ENCODE data around the gene C9orf72. TPM values are rescaled to one million over a fixed set of nuclear protein-coding genes. Genes with fewer than 3 reads are reported as not detected.

C9orf72 gene
- total and polyA plus RNA-seq, 2 of the 13 experiments (the other 11 are each of a cell fraction or from before 2014, with no cell fraction given) = 3.1 to 5.9 TPM

GRCh38 chr9:27514551-27514950 is 58.7 kb downstream of the C9orf72 start (continued):
- TF ChIP-seq THAP7 (CRISPR knock-in tag; IDR thresholded peaks at IDR 0.05) (no peak), ZNF431 (CRISPR knock-in tag; IDR thresholded peaks at IDR 0.05; ENCODE audit: borderline replicate concordance, low read depth) (no peak), MIER3 (CRISPR knock-in tag; IDR thresholded peaks at IDR 0.05; ENCODE audit: borderline replicate concordance) (no peak), ZNF18 (CRISPR knock-in tag; IDR thresholded peaks at IDR 0.05; ENCODE audit: insufficient replicate concordance) (no peak), GTF3A (CRISPR knock-in tag; conservative IDR thresholded peaks at IDR 0.05) (no peak), ZNF432 (CRISPR knock-in tag; IDR thresholded peaks at IDR 0.05; ENCODE audit: borderline replicate concordance) (no peak), TBL1XR1 (IDR thresholded peaks at IDR 0.05; ENCODE audit: borderline replicate concordance, low read length, partially characterized antibody) (no peak), PAX8 (CRISPR knock-in tag; IDR thresholded peaks at IDR 0.05; ENCODE audit: borderline replicate concordance) (no peak)

- Histone ChIP-seq H3K9ac (ENCODE audit: insufficient read depth, low read depth, low read length) (no peak overlapping the region), H3K27ac (ENCODE audit: extremely low read length, insufficient read depth, low read length) (no peak overlapping the region), H3K4me1 (ENCODE audit: insufficient read depth, low read length) (no peaks in the 10 kb centered on the region), H3K9me3 (ENCODE audit: low read length) (no peaks in the 10 kb centered on the region), H2AFZ (ENCODE audit: low read length) (no peak overlapping the region), H3K4me3 (replicated peaks in 1 of 3; ENCODE audit: insufficient read depth in 1 of 3, low read depth in 2 of 3, low read length in 3 of 3) (no peak overlapping the region), H3K27me3 (ENCODE audit: control insufficient read depth in 1 of 2, insufficient read depth in 2 of 2, low read length in 2 of 2) (no peaks in the 10 kb centered on the region), H3K36me3 (replicated peaks in 1 of 2; ENCODE audit: control insufficient read depth in 1 of 2, insufficient read depth in 2 of 2, low read length in 2 of 2) (no peaks in the 10 kb centered on the region), H3K79me2 (ENCODE audit: insufficient read depth, low read length) (no peaks in the 10 kb centered on the region), H4K20me1 (ENCODE audit: insufficient read depth, low read length) (no peaks in the 10 kb centered on the region), H3K4me2 (ENCODE audit: low read depth, low read length) (no peak overlapping the region)
- ATAC-seq (no peak), FAIRE-seq (no peak), DNase-seq (ENCODE audit: low spot score) (no peak)
- CTCF ChIA-PET (ENCODE audit: low intra/inter-chr PET ratio, low total read pairs) = no interaction called here
- TF ChIP-seq ZNF557 (CRISPR knock-in tag; IDR thresholded peaks at IDR 0.05) (no peak), TSC22D2 (CRISPR knock-in tag; IDR thresholded peaks at IDR 0.05; ENCODE audit: borderline replicate concordance) (no peak), TAF15 (IDR thresholded peaks at IDR 0.05; ENCODE audit: low read depth, low read length, poor library complexity, severe bottlenecking) (no peak), KLF15 (CRISPR knock-in tag; IDR thresholded peaks at IDR 0.05; ENCODE audit: borderline replicate concordance) (no peak), KLF12 (CRISPR knock-in tag; IDR thresholded peaks at IDR 0.05; ENCODE audit: borderline replicate concordance) (no peak), MAFF (IDR thresholded peaks at IDR 0.05; ENCODE audit: low read depth, low read length) (no peak)
- 3% methylated on average over 2 of the region's 2 CpGs for WGBS (ENCODE audit: low lambda C conversion rate)
- POLR2A ChIA-PET = no interaction called here
- intact Hi-C loops (cut with micrococcal nuclease; ENCODE audit: unreplicated experiment) = no loop called here
- in situ Hi-C loops (cut with HindIII; ENCODE audit: extremely low pct_ligation_motif_present, low pct_unique_long_range_greater_than_20kb) = no loop called here
- BruUV-seq (replicated peaks) = no TSS peak
These were observed 61.5 kb downstream of the C9orf72 start for GRCh38 chr9:27511771-27512170.

All from HepG2 (cell line).